ES-I3 (cell line): ENCODE data around the gene KRTAP21-3.

Source experiments
- H3K36me3 ChIP-seq: 2 replicates; pipeline ENCODE4 v1.6.1; 2013; ENCODE audit warnings: mild to moderate bottlenecking, low read length, control low read depth, moderate library complexity; ENCODE audit not compliant: insufficient read depth
- H3K4me1 ChIP-seq: 2 replicates; pipeline ENCODE4 v1.6.1; 2013; ENCODE audit warnings: mild to moderate bottlenecking, control low read depth, low read length; ENCODE audit not compliant: insufficient read depth
- H3K9ac ChIP-seq: 2 replicates; pipeline ENCODE4 v1.6.1; 2013; ENCODE audit warnings: low read depth, mild to moderate bottlenecking, low read length, moderate library complexity
- H3K9me3 ChIP-seq: 2 replicates; pipeline ENCODE4 v1.6.1; 2013; ENCODE audit warnings: mild to moderate bottlenecking, low read length, moderate library complexity; ENCODE audit not compliant: control insufficient read depth, insufficient read depth

Gene KRTAP21-3

GRCh38 chr21:30695956-30696355 is 22.6 kb downstream of the KRTAP21-3 start:
- Histone ChIP-seq H3K9ac (no peak overlapping the region), H3K4me1 (no peaks in the 10 kb centered on the region), H3K9me3 (no peaks in the 10 kb centered on the region; the same call in 1 of the 2 replicates), H3K36me3 (no peaks in the 10 kb centered on the region)

GRCh38 chr21:30689822-30690221 is 28.8 kb downstream of the KRTAP21-3 start:
- Histone ChIP-seq H3K9me3 (no peaks in the 10 kb centered on the region), H3K4me1 (no peaks in the 10 kb centered on the region), H3K36me3 (no peaks in the 10 kb centered on the region), H3K9ac (no peak overlapping the region)

- Histone ChIP-seq H3K9ac (no peak overlapping the region), H3K4me1 (no peaks in the 10 kb centered on the region), H3K36me3 (no peaks in the 10 kb centered on the region), H3K9me3 (no peaks in the 10 kb centered on the region)
Observed at GRCh38 chr21:30684506-30684905, 34.1 kb downstream of the KRTAP21-3 start.

- Histone ChIP-seq H3K36me3 (no peaks in the 10 kb centered on the region), H3K9me3 (no peaks in the 10 kb centered on the region), H3K4me1 (no peaks in the 10 kb centered on the region), H3K9ac (no peak overlapping the region)
Observed at GRCh38 chr21:30680586-30680985, 38.0 kb downstream of the KRTAP21-3 start.

DNA sequence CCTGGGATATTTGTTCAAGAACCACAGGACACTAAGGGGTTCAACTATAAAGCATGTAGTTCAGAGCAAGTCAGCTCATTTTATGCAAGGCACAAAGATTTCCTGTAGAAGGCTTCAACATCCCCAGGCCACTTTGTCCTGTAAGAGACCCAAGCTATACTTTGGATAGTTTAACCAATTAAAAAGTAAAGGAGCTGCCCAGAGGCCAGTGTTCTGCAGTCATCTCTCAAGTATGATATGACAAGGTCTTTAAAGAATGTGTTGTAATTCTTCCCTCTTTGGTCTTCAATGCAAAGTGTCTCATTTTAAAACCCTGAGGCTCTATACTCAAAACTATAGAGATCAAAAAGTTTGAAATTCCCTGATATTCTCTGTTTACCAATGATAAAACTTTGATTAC is 41.8 kb downstream of the KRTAP21-3 start:
- Histone ChIP-seq H3K36me3 (no peaks in the 10 kb centered on the region), H3K9ac (no peak overlapping the region), H3K4me1 (no peaks in the 10 kb centered on the region), H3K9me3 (no peaks in the 10 kb centered on the region)

GRCh38 chr21:30674312-30674711 is 44.3 kb downstream of the KRTAP21-3 start:
- no peaks in the 10 kb centered on the region for H3K9me3 ChIP-seq
- H3K36me3 ChIP-seq = no peaks in the 10 kb centered on the region
- H3K4me1 ChIP-seq = no peaks in the 10 kb centered on the region
- H3K9ac ChIP-seq = no peak overlapping the region

DNA sequence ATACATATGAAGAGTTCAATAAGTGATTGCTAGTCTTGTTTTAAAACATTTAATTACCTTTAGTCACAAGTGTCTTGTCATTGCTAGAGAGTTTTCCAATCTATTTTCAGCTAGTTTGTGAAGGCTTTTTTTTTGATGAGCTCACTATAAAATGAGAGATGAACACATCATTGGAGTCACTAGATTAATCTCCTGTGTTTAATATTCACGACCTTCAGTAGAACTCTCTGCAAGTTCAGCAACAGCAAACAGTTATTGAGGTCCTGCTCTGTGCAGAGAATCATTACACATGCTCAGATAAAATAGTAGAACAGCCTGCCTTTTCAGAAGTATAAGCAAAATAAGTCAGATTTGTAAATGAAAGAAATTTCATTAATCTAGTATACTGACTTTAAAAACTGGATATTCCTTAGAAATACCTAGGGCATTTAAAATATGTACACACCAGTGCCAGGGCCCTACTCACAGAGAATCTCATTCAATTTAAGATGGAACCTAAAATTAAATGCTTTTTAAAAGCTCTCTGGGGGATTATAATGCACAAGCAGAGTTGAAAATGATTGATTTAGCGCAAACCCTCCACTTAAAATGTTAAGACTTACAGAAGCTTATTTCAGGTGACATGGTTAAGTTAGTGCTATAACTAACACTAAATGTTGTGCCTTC is 45.5 kb downstream of the KRTAP21-3 start:
- H3K9ac ChIP-seq = no peak overlapping the region
- H3K4me1 ChIP-seq = no peaks in the 10 kb centered on the region
- no peaks in the 10 kb centered on the region for H3K9me3 ChIP-seq
- no peaks in the 10 kb centered on the region for H3K36me3 ChIP-seq

DNA sequence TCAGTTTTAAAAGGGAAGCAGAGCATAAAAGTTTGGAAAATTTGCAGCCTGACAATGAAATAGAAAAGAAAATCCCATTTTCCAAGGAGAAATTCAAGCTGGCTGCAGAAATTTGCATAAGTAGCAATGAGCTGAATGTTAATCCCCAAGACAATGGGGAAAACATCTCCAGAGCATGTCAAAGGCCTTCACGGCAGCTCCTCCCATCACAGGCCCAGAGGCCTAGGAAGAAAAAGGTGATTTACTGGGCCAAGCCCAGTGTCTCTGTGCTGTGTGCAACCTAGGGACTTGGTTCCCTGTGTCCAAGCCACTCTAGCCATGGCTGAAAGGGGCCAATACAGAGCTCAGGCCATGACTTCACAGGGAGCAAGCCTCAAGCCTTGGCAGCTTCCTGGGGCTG is 49.8 kb downstream of the KRTAP21-3 start:
- no peaks in the 10 kb centered on the region for H3K9me3 ChIP-seq
- no peaks in the 10 kb centered on the region for H3K36me3 ChIP-seq
- no peak overlapping the region for H3K9ac ChIP-seq
- H3K4me1 ChIP-seq = no peaks in the 10 kb centered on the region
